GM18909 (cell line): ENCODE measurements around the gene FUT2.
"Not testable (repeated sequence)": the region's sequence is repeated elsewhere in the genome, so short reads cannot be mapped to it uniquely, and the experiment has no call there.

ENCODE experiments used
- ATAC-seq: cut with Tn5 transposase; IDR thresholded peaks from one replicate; pipeline ENCODE4 v1.9.1; 2021; ENCODE audit warnings: mild to moderate bottlenecking; ENCODE audit not compliant: unreplicated experiment, poor library complexity

Gene FUT2

GRCh38 chr19:48693629-48694028, 2.1 kb upstream of the FUT2 start:
- ATAC-seq: not testable (repeated sequence)

- ATAC-seq: no peak
Measured at GRCh38 chr19:48696353-48697010, 711 bp downstream of the FUT2 start.

GRCh38 chr19:48698046-48698445, 2.3 kb downstream of the FUT2 start:
- ATAC-seq: no peak

- no peak for ATAC-seq
Measured at GRCh38 chr19:48702701-48703100, 6.9 kb downstream of the FUT2 start.

- ATAC-seq: no peak
Measured at GRCh38 chr19:48703316-48703715, 7.5 kb downstream of the FUT2 start.

- ATAC-seq: no peak
Measured at GRCh38 chr19:48705431-48705830, 9.7 kb downstream of the FUT2 start.

- no peak for ATAC-seq
Measured at GRCh38 chr19:48708471-48708870, 12.7 kb downstream of the FUT2 start.

GRCh38 chr19:48711106-48711662, 15.4 kb downstream of the FUT2 start:
- ATAC-seq: no peak

- ATAC-seq: no peak
Measured at GRCh38 chr19:48713041-48713863, 17.5 kb downstream of the FUT2 start.

GRCh38 chr19:48713864-48714755, 18.3 kb downstream of the FUT2 start:
- peak; percentile 94 for ATAC-seq

GRCh38 chr19:48714759-48715675, 19.2 kb downstream of the FUT2 start:
- ATAC-seq: no peak

GRCh38 chr19:48715681-48716171, 20.0 kb downstream of the FUT2 start:
- ATAC-seq: no peak

- ATAC-seq: no peak
Measured at GRCh38 chr19:48716562-48717291, 21.0 kb downstream of the FUT2 start.

- ATAC-seq: not testable (repeated sequence)
Measured at GRCh38 chr19:48718106-48718505, 22.3 kb downstream of the FUT2 start.

GRCh38 chr19:48718711-48719231, 23.0 kb downstream of the FUT2 start:
- ATAC-seq: no peak

- ATAC-seq: no peak
Measured at GRCh38 chr19:48719263-48720171, 23.7 kb downstream of the FUT2 start, which contains the start of gene MAMSTR. MAMSTR (minus strand) TSS chr19:48719725; CDS start chr19:48719031, 694 bp downstream.

- ATAC-seq: no peak
Measured at GRCh38 chr19:48720251-48720612, 24.5 kb downstream of the FUT2 start.
